IPS-18a (cell line): ENCODE measurements around the gene MYO5C.

Experiments
- H3K27ac ChIP-seq: one replicate; pipeline ENCODE4 v1.5.1; 2013; ENCODE audit warnings: low read length
- H3K27me3 ChIP-seq: one replicate; pipeline ENCODE4 v1.6.1; 2013; ENCODE audit warnings: mild to moderate bottlenecking, low read length; ENCODE audit not compliant: control insufficient read depth, insufficient read depth
- H3K36me3 ChIP-seq: one replicate; pipeline ENCODE4 v1.6.1; 2013; ENCODE audit warnings: low read depth, low read length; ENCODE audit not compliant: control insufficient read depth
- H3K4me1 ChIP-seq: one replicate; pipeline ENCODE4 v1.6.1; 2013; ENCODE audit warnings: low read depth, low read length; ENCODE audit not compliant: control insufficient read depth
- H3K4me3 ChIP-seq: one replicate; pipeline ENCODE4 v1.5.1; 2013; ENCODE audit warnings: low read length
- H3K9ac ChIP-seq: one replicate; pipeline ENCODE4 v1.6.1; 2013; ENCODE audit warnings: mild to moderate bottlenecking, low read length, moderate library complexity
- H3K9me3 ChIP-seq: one replicate; pipeline ENCODE4 v1.6.1; 2013; ENCODE audit warnings: low read depth, low read length; ENCODE audit not compliant: control insufficient read depth

The MYO5C gene

DNA sequence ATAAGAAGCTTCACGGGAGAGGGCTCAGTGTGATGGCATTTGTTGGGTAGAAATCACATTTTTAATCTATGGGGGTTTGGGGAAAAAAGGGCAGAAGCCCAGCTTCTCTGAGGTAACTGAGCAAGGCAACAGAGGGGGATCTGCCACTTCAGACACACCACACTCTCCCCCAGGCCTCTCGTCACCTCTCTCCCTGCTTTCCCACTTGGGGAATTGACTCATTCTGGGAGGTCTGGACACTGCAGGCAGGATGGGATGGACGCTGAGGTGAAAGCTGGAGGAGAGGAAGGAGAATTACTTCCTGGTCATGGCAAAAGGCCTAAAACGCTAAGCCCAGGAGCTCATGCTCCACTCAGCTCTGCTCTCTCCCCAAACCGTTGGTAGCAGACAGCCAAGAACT is 33.2 kb downstream of the MYO5C start:
- Histone ChIP-seq H3K4me3 (peak overlapping the region; percentile 3), H3K4me1 (peaks cover 30% of the 10 kb centered on the region), H3K9me3 (no peaks in the 10 kb centered on the region), H3K27me3 (no peaks in the 10 kb centered on the region), H3K36me3 (peaks cover 24% of the 10 kb centered on the region), H3K27ac (peak overlapping the region; percentile 94), H3K9ac (peak overlapping the region; percentile 64)

DNA sequence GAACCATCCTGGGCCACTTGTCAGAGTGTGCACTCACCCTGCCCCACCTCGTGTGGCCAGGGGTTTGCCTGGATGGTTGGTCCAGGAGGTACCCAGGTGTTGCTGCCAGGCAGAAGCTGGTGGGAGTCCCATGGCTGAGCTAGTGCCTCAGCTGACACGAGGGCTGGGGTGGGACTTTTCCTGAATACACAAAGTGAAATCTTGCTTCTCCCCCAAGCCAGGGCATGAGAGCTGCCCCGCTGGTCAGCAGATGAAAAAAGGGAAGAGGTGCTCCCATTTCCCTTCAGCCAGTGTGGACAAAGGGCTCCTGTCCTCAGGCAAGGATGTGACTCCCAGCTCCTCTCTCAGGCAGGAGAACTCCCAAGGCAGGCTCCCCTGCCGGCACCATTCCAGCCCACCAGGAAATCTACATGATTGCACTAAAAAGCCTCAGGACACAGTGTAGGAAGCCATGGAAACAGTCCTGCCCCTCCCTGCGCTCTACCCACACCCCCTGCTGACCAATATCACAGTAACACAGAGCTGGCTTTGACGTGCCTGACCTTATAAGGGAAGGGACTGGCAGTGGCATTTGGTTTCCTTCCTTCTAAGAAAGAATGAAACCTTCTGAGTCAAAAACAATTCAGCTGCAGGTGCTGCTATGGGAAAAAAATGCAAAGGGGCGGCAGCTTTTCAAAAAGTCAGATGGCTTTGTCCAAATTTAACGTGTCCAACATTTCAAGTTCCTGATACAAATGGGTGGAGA is 33.9 kb downstream of the MYO5C start:
- H3K27ac ChIP-seq = peak overlapping the region; percentile 94
- H3K27me3 ChIP-seq = no peaks in the 10 kb centered on the region
- peak overlapping the region; percentile 3 for H3K4me3 ChIP-seq
- H3K9ac ChIP-seq = peak overlapping the region; percentile 64
- no peaks in the 10 kb centered on the region for H3K9me3 ChIP-seq
- H3K4me1 ChIP-seq = peaks cover 37% of the 10 kb centered on the region
- H3K36me3 ChIP-seq = peaks cover 19% of the 10 kb centered on the region

DNA sequence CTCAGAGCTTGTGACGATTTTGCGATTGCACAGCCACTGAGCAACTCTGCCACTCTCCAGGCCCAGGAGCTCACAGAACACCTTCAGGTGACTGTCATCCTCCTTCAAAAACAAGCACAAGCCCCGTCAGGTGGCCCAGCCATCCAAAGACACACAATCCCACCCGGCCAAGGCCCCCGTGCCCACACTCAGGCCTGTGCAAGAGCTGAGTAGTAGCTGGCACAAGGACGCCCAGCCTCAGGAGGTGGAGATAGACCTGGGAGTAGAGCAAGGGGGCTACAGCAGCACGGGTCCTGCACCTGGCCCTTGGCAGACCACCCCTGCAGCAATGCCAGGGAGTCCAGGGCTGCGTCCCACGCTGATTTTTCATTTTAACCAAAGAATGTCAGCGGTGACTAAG is 34.6 kb downstream of the MYO5C start:
- H3K27ac ChIP-seq = peak overlapping the region; percentile 94
- H3K4me1 ChIP-seq = peaks cover 40% of the 10 kb centered on the region
- H3K4me3 ChIP-seq = no peak overlapping the region
- H3K9ac ChIP-seq = peak overlapping the region; percentile 64
- no peaks in the 10 kb centered on the region for H3K9me3 ChIP-seq
- H3K36me3 ChIP-seq = peaks cover 13% of the 10 kb centered on the region
- H3K27me3 ChIP-seq = no peaks in the 10 kb centered on the region

DNA sequence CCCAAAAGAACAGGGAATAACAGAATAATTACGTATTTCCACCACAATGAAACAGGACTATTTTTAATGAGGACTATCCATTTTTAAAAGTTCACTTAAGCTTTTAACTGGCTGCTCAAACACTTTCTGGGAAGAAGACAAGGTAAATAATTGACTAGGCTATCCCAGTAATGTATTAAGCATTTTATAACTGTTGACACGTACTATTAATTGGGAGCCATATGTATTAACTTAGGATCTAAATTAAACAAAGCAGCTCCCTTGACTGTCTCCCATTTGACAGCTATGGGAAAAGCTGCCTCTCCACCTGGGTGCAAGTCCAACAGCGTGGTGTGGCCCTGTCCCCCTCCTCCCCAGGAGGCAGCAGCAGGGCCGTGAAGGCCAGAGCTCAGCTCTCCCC is 36.1 kb downstream of the MYO5C start:
- Histone ChIP-seq H3K9ac (no peak overlapping the region), H3K36me3 (peaks cover 23% of the 10 kb centered on the region), H3K4me3 (no peak overlapping the region), H3K9me3 (no peaks in the 10 kb centered on the region), H3K4me1 (peaks cover 40% of the 10 kb centered on the region), H3K27ac (no peak overlapping the region), H3K27me3 (no peaks in the 10 kb centered on the region)

DNA sequence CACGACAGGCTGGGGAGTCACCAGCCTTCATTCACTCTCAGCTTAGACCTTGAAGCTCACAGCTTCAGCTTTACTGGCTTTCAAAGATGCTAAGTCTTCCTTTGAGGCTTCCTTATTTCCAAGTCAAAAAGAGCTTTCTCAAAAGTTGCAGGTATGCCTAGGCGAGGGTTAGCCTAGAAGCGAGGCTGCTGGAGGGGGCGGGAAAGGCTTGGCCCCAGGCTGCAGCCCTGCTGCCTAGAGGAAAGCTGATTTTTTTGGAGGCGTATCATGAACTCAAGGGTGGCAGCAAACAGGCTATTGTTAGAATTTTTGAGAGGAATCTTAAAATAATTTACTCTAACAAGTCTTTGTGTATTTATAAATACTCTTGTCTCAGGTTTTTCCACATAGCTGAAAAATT is 37.1 kb downstream of the MYO5C start:
- H3K4me3 ChIP-seq = no peak overlapping the region
- no peaks in the 10 kb centered on the region for H3K9me3 ChIP-seq
- no peak overlapping the region for H3K9ac ChIP-seq
- peaks cover 40% of the 10 kb centered on the region for H3K4me1 ChIP-seq
- no peak overlapping the region for H3K27ac ChIP-seq
- peaks cover 19% of the 10 kb centered on the region for H3K36me3 ChIP-seq
- no peaks in the 10 kb centered on the region for H3K27me3 ChIP-seq

DNA sequence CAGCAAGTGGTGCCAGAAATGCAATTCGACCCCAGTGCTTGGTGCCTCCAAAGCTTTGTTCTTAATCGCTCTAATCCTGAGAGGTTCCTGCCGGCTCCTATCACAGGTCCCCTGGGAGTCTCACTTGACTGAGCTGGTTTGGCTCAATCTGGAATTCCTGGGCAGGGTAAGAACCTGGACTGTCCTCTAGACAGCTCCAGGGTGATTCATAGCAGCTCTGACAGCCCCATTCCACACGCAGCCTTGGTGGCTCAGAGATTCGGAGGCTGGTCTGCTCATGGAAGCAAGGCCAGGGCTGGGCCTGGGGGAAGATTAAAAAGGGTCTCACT is 37.9 kb downstream of the MYO5C start:
- Histone ChIP-seq H3K4me3 (no peak overlapping the region), H3K9me3 (no peaks in the 10 kb centered on the region), H3K4me1 (peaks cover 32% of the 10 kb centered on the region), H3K36me3 (peaks cover 21% of the 10 kb centered on the region), H3K27me3 (no peaks in the 10 kb centered on the region), H3K27ac (no peak overlapping the region), H3K9ac (no peak overlapping the region)

DNA sequence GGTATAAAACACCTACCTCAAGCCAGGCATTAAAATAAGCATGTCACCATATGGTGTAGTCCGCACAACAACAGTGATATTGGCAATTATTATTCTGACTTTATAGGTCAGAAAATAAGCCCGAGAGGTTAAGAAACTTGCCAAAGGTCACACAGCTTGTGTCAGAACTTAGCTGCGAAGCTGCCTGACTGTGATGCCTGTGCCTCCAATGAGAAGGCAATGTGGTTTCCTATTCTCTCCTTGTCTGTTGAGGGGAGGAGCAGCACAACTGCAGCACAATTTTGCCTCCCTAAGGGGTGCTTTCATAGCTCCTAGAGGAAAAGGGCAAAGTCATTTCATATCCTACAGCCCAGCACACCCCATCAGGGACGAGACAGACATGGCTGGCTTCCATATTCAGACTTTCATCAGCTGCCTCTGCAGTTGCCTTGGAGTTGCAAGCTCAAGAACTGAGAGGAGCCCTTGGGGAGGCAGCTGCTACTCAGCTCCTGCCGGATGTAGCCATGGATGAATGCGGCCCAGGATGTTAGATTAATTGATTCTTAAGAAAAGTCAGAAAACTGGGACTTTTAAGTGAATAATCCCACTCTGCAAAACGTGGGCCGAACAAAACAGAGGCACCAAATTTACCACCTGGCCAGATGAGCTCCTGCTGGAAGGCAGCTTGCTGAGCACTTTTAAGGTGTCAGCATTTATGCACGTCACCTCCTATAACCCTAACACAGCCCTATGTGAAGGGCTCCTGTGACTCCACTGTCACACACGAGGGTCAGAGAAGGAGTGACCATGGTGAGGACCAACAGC is 38.5 kb downstream of the MYO5C start:
- H3K27me3 ChIP-seq = no peaks in the 10 kb centered on the region
- H3K36me3 ChIP-seq = peaks cover 24% of the 10 kb centered on the region
- H3K4me1 ChIP-seq = peaks cover 27% of the 10 kb centered on the region
- no peaks in the 10 kb centered on the region for H3K9me3 ChIP-seq
- H3K4me3 ChIP-seq = no peak overlapping the region
- H3K9ac ChIP-seq = no peak overlapping the region
- H3K27ac ChIP-seq = no peak overlapping the region

DNA sequence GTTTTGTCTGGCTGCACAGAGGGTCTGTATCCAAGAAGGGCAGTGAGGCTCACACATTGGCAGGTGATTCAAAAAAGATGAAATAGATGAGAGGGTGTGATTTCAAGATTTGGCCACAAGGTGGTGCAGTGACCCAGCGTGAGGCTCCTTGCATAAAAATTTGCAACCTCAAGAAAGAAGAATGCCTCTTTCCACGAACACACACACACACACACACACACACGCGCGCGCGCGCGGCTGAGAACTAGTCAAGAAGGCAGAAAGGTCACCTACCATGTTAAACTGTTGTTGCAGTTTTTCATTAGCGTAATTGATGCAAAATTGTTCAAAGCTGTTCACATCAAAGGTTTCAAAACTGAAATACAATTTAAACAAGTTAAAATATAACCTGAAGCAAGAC is 39.2 kb downstream of the MYO5C start:
- Histone ChIP-seq H3K9ac (no peak overlapping the region), H3K36me3 (peaks cover 25% of the 10 kb centered on the region), H3K27ac (no peak overlapping the region), H3K9me3 (no peaks in the 10 kb centered on the region), H3K4me3 (no peak overlapping the region), H3K27me3 (no peaks in the 10 kb centered on the region), H3K4me1 (peaks cover 19% of the 10 kb centered on the region)

DNA sequence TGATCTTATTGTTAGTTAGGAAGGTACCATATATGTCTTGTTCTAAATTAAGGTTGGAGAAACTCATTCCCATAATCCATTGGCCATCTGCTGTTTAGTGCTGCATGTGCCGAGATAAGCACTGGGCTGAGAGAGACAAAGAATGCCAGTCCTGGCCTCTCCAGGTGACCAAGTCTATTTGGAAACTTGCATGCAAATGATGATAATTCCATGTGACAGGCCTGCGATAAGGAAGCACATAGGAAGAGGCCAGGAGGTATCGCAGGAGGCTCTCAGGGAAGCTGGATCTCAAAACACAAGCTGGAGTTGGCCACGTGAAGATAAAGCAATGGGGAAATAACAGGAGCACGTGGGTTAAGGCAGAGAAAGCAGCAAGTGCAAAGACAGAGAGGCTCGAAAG is 39.7 kb downstream of the MYO5C start:
- Histone ChIP-seq H3K4me1 (peaks cover 16% of the 10 kb centered on the region), H3K27me3 (no peaks in the 10 kb centered on the region), H3K9me3 (no peaks in the 10 kb centered on the region), H3K4me3 (no peak overlapping the region), H3K36me3 (peaks cover 29% of the 10 kb centered on the region), H3K9ac (no peak overlapping the region), H3K27ac (no peak overlapping the region)

DNA sequence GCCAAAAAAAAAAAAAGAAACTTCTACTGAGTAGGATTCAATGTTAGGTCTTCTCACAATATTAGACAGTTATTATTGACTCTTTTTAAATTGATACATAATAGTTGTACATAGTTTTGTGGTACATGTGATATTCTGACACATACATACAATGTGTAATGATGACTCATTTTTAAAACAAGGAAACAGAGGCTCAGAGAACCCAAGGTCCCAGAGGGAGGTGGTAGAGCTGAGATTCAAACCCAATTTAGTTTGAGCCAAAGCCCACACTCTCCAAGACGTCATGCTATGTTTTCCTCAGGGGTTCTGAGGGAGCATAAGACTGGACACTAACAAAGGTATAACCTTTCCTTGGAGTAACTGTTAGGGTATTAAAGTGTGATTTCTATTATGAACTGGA is 40.6 kb downstream of the MYO5C start:
- no peak overlapping the region for H3K4me3 ChIP-seq
- H3K27me3 ChIP-seq = no peaks in the 10 kb centered on the region
- no peaks in the 10 kb centered on the region for H3K9me3 ChIP-seq
- peaks cover 16% of the 10 kb centered on the region for H3K4me1 ChIP-seq
- H3K27ac ChIP-seq = no peak overlapping the region
- no peak overlapping the region for H3K9ac ChIP-seq
- H3K36me3 ChIP-seq = peaks cover 29% of the 10 kb centered on the region

DNA sequence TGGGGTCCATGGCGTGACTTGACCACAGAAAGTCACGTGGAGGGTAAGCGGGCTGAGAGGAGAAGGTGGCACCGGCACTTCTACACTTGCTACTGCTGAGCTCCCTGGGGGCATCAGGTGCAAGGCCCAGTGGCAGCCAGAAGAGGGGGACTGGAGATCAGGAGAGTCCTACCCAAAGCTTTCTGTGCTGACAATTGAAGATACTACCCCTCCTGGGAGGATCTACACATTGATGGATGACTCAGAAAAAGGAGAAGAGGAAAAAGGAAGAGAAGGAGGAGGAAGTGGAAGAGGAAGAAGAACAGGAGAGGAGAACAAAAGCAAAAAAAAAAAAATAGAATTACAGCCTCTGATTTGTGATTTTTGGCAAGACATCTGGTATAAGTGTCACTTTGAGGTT is 41.2 kb downstream of the MYO5C start:
- Histone ChIP-seq H3K36me3 (peaks cover 35% of the 10 kb centered on the region), H3K27me3 (no peaks in the 10 kb centered on the region), H3K9me3 (no peaks in the 10 kb centered on the region), H3K9ac (no peak overlapping the region), H3K4me1 (peaks cover 16% of the 10 kb centered on the region), H3K27ac (no peak overlapping the region), H3K4me3 (no peak overlapping the region)

DNA sequence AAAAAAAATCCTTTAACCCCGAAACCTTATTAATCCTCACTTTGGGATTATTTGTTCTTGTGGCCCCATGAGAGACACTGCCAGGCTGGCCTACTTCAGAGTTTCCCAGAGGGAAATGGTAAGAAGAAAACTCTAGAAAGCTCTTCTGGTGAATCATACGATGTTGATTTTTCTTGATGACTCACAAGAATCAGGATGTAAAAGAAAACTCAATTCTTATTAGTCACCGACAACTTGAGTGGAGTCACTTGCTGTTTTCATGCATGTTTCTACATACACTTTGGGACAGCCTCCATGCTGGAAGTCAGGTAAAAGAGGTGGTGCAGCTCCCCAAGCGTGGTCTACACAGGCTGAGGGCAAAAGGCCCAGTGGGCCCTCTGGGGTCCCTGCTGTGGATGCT is 42.8 kb downstream of the MYO5C start:
- H3K4me3 ChIP-seq = no peak overlapping the region
- no peaks in the 10 kb centered on the region for H3K27me3 ChIP-seq
- no peaks in the 10 kb centered on the region for H3K9me3 ChIP-seq
- no peak overlapping the region for H3K9ac ChIP-seq
- no peak overlapping the region for H3K27ac ChIP-seq
- H3K36me3 ChIP-seq = peaks cover 43% of the 10 kb centered on the region
- H3K4me1 ChIP-seq = peaks cover 14% of the 10 kb centered on the region
